HG02852 (cell line): ENCODE results near the gene DPYSL3.

ENCODE experiments used
- ATAC-seq: cut with Tn5 transposase; IDR thresholded peaks from one replicate; pipeline ENCODE4 v1.9.1; 2021; ENCODE audit warnings: mild to moderate bottlenecking, moderate library complexity; ENCODE audit not compliant: unreplicated experiment

The DPYSL3 gene

GRCh38 chr5:147515269-147515668 is 5.4 kb upstream of the DPYSL3 start:
- no peak for ATAC-seq

GRCh38 chr5:147512659-147513379 is 3.0 kb upstream of the DPYSL3 start:
- ATAC-seq: no peak

GRCh38 chr5:147510885-147511284 is 1.0 kb upstream of the DPYSL3 start:
- no peak for ATAC-seq

GRCh38 chr5:147509041-147509709 is 693 bp downstream of the DPYSL3 start:
- no peak for ATAC-seq

- ATAC-seq: no peak
These were observed 1.2 kb downstream of the DPYSL3 start for GRCh38 chr5:147508711-147509040.

- ATAC-seq: no peak
These were observed 2.3 kb downstream of the DPYSL3 start for GRCh38 chr5:147507480-147508126.

GRCh38 chr5:147504535-147504934 is 5.3 kb downstream of the DPYSL3 start:
- no peak for ATAC-seq

GRCh38 chr5:147504011-147504410 is 5.9 kb downstream of the DPYSL3 start:
- no peak for ATAC-seq

GRCh38 chr5:147490989-147491388 is 18.9 kb downstream of the DPYSL3 start:
- ATAC-seq: no peak

GRCh38 chr5:147487031-147487750 is 22.7 kb downstream of the DPYSL3 start:
- ATAC-seq: no peak

GRCh38 chr5:147485814-147486213 is 24.1 kb downstream of the DPYSL3 start:
- ATAC-seq: no peak

- no peak for ATAC-seq
These were observed 24.8 kb downstream of the DPYSL3 start for GRCh38 chr5:147485046-147485445.

- ATAC-seq: no peak
These were observed 25.2 kb downstream of the DPYSL3 start for GRCh38 chr5:147484708-147485020.

GRCh38 chr5:147483961-147484707 is 25.7 kb downstream of the DPYSL3 start:
- ATAC-seq: no peak

- ATAC-seq: no peak
These were observed 26.6 kb downstream of the DPYSL3 start for GRCh38 chr5:147483188-147483790.

GRCh38 chr5:147482706-147483180 is 27.1 kb downstream of the DPYSL3 start:
- no peak for ATAC-seq

GRCh38 chr5:147481874-147482705 is 27.8 kb downstream of the DPYSL3 start:
- peak; percentile 78 for ATAC-seq

GRCh38 chr5:147481376-147481775 is 28.5 kb downstream of the DPYSL3 start:
- ATAC-seq: no peak

- no peak for ATAC-seq
These were observed 29.9 kb downstream of the DPYSL3 start for GRCh38 chr5:147479949-147480348.

- no peak for ATAC-seq
These were observed 30.4 kb downstream of the DPYSL3 start for GRCh38 chr5:147479444-147479843.
